SK-N-SH (cell line): ENCODE data around the gene SQOR. TPM values are rescaled to one million over a fixed set of nuclear protein-coding genes. Genes with fewer than 3 reads are reported as not detected.
A peak's percentile ranks its signal among the peaks of the same experiment; 100 is the strongest.

Experiments used
- CTCF ChIA-PET: fragments of 300-600, 350-600 bp; formaldehyde crosslinking; extraction: SDS; loops from one replicate; lab custom pipeline; 2021; lab: Yijun Ruan, JAX
- POLR2A ChIA-PET: fragments of 350-600 bp; sonication (Branson Sonifier 250); formaldehyde crosslinking; extraction: SDS; loops from one replicate; lab custom pipeline; 2020; ENCODE audit warnings: antibody characterized with exemption, inconsistent platforms; lab: Yijun Ruan, JAX
- DNase-seq: peaks from one replicate; pipeline ENCODE4 v3.0.0; 2012
- H2AFZ ChIP-seq: fragments of 200-600 bp; sonication (generic); 2 replicates; pipeline ENCODE4 v1.8.1; 2016; ENCODE audit warnings: antibody characterized with exemption, mild to moderate bottlenecking, low read depth
- H3F3A ChIP-seq: fragments of 200-600 bp; sonication (generic); replicated peaks from 2 replicates; pipeline ENCODE3; 2016; ENCODE audit warnings: antibody characterized with exemption, mild to moderate bottlenecking; ENCODE audit not compliant: insufficient read depth
- H3K27ac ChIP-seq, 2 experiments: fragments of 200-500 bp in 1 of 2; fragments of 200-600 bp in 1 of 2; sonication (Bioruptor generic) in 1 of 2; sonication (generic), shearing (Covaris generic) in 1 of 2; 2 replicates each; pipeline versions ENCODE4 v1.5.1 to v1.6.1; 2014 to 2016; ENCODE audit warnings: low read depth in 2 of 2, inconsistent platforms in 1 of 2, low read length in 1 of 2, mild to moderate bottlenecking in 1 of 2, mixed read lengths in 1 of 2
- H3K27me3 ChIP-seq: fragments of 200-600 bp; sonication (generic), shearing (Covaris generic); 2 replicates; pipeline ENCODE4 v1.6.1; 2016; ENCODE audit warnings: mixed run types; ENCODE audit not compliant: insufficient read depth
- H3K36me3 ChIP-seq, 2 experiments: fragments of 200-500 bp in 1 of 2; fragments of 200-600 bp in 1 of 2; sonication (Bioruptor generic) in 1 of 2; sonication (generic) in 1 of 2; replicated peaks in 1 of 2; 2 replicates each; pipeline versions ENCODE3 to v1.5.1; 2014 to 2016; ENCODE audit warnings: low read length in 1 of 2, mild to moderate bottlenecking in 1 of 2; ENCODE audit not compliant: insufficient read depth in 2 of 2, control insufficient read depth in 1 of 2
- H3K4me1 ChIP-seq, 2 experiments: fragments of 200-500 bp in 1 of 2; fragments of 200-600 bp in 1 of 2; sonication (Bioruptor generic) in 1 of 2; sonication (generic), shearing (Covaris generic) in 1 of 2; 2 replicates each; pipeline versions ENCODE4 v1.5.1 to v1.6.1; 2014 to 2016; ENCODE audit warnings: low read depth in 1 of 2, low read length in 1 of 2, mixed run types in 1 of 2; ENCODE audit not compliant: insufficient read depth in 2 of 2, control insufficient read depth in 1 of 2
- H3K4me2 ChIP-seq: fragments of 200-600 bp; sonication (generic), shearing (Covaris generic); 2 replicates; pipeline ENCODE4 v1.6.1; 2017; ENCODE audit warnings: mixed run types
- H3K4me3 ChIP-seq, 2 experiments: fragments of 200-500 bp in 1 of 2; fragments of 200-600 bp in 1 of 2; sonication (Bioruptor generic) in 1 of 2; sonication (generic), shearing (Covaris generic) in 1 of 2; 2 replicates each; pipeline versions ENCODE4 v1.5.1 to v1.8.1; 2014 to 2016; ENCODE audit warnings: low read depth in 2 of 2, inconsistent platforms in 1 of 2, low read length in 1 of 2, mild to moderate bottlenecking in 1 of 2, mixed read lengths in 1 of 2, moderate library complexity in 1 of 2
- H3K79me2 ChIP-seq: fragments of 200-600 bp; sonication (generic); 2 replicates; pipeline ENCODE4 v1.8.1; 2017; ENCODE audit warnings: mild to moderate bottlenecking; ENCODE audit not compliant: insufficient read depth
- H3K9ac ChIP-seq: fragments of 200-600 bp; sonication (generic); 2 replicates; pipeline ENCODE4 v1.6.1; 2017; ENCODE audit warnings: mixed run types
- H3K9me2 ChIP-seq: fragments of 200-600 bp; sonication (generic); 2 replicates; pipeline ENCODE4 v1.6.1; 2017; ENCODE audit warnings: mixed run types
- H3K9me3 ChIP-seq: fragments of 200-600 bp; sonication (generic); 2 replicates; pipeline ENCODE4 v1.6.1; 2017; ENCODE audit warnings: mixed run types, mild to moderate bottlenecking, moderate library complexity
- H4K20me1 ChIP-seq: fragments of 200-600 bp; sonication (generic); 2 replicates; pipeline ENCODE4 v1.6.1; 2017; ENCODE audit warnings: mild to moderate bottlenecking, mixed run types; ENCODE audit not compliant: insufficient read depth
- CTCF ChIP-seq: fragments of 200-600 bp; sonication (generic); IDR thresholded peaks from 2 replicates; pipeline ENCODE4 v1.6.1; 2017; ENCODE audit warnings: antibody characterized with exemption, mild to moderate bottlenecking, moderate library complexity
- ELF1 ChIP-seq: IDR thresholded peaks from 2 replicates; pipeline ENCODE4 v1.4.0; 2012
- EZH2phosphoT487 ChIP-seq: fragments of 200-600 bp; sonication (generic); IDR thresholded peaks from 2 replicates; pipeline ENCODE4 v1.6.1; 2017; ENCODE audit warnings: low read depth, mixed run types, mild to moderate bottlenecking, antibody characterized with exemption, moderate library complexity, borderline replicate concordance
- FOSL2 ChIP-seq: IDR thresholded peaks from 2 replicates; pipeline ENCODE4 v1.4.0; 2012; ENCODE audit warnings: low read depth, mild to moderate bottlenecking, moderate library complexity, borderline replicate concordance
- FOXJ3 ChIP-seq: sonication (generic); formaldehyde crosslinking; IDR thresholded peaks from 2 replicates; pipeline ENCODE4 v1.5.1; 2020; ENCODE audit warnings: mild to moderate bottlenecking, missing genetic modification reagents
- FOXM1 ChIP-seq: IDR thresholded peaks from 2 replicates; pipeline ENCODE4 v1.4.0; 2012; ENCODE audit warnings: low read depth, mild to moderate bottlenecking
- NRF1 ChIP-seq: IDR thresholded peaks from 2 replicates; pipeline ENCODE4 v1.6.1; 2012; ENCODE audit warnings: low read depth, mild to moderate bottlenecking, low read length
- REST ChIP-seq: IDR thresholded peaks from 2 replicates; pipeline ENCODE4 v1.6.1; 2012; ENCODE audit warnings: mild to moderate bottlenecking, low read depth, low read length, moderate library complexity
- RFX5 ChIP-seq: IDR thresholded peaks from 2 replicates; pipeline ENCODE4 v1.6.1; 2012; ENCODE audit warnings: mild to moderate bottlenecking, improper control_type of control experiment, low read length
- SIN3A ChIP-seq: IDR thresholded peaks from 2 replicates; pipeline ENCODE4 v1.6.1; 2012; ENCODE audit warnings: low read depth, mild to moderate bottlenecking, low read length, moderate library complexity, borderline replicate concordance
- ZBTB33 ChIP-seq: IDR thresholded peaks from 2 replicates; pipeline ENCODE4 v1.4.0; 2012; ENCODE audit warnings: low read depth, borderline replicate concordance
- WGBS: methylation state at CpG from one replicate; pipeline ENCODE4 v1.1.6; 2017; ENCODE audit warnings: low lambda C conversion rate; 5-methylcytosine and 5-hydroxymethylcytosine counted together
- polyA plus RNA-seq, 3 experiments: library from polyadenylated mRNA; depleted of rRNA; stranded (reverse); fragments of >200 nt; gene quantifications; 2 replicates each; pipeline ENCODE4 v1.2.3, GENCODE V29; 2012

The SQOR gene
- polyA plus RNA-seq, 1 of the 3 experiments (the other 2 are of a cell fraction), result 7.8 TPM

GRCh38 chr15:45631776-45632175 is 3.1 kb upstream of the SQOR start:
- no peak overlapping the region for H3K9ac ChIP-seq
- H3K36me3 ChIP-seq, result no peaks in the 10 kb centered on the region
- peak overlapping the region in 1 of 2 experiments; percentile 14; a peak in 1 of 4 replicates for H3K4me3 ChIP-seq
- H3F3A ChIP-seq, result peaks cover 3% of the 10 kb centered on the region
- no peaks in the 10 kb centered on the region for H4K20me1 ChIP-seq
- H3K4me1 ChIP-seq, result peaks cover 3 to 8% of the 10 kb centered on the region in 2 experiments; a peak in 2 of 4 replicates
- H3K9me2 ChIP-seq, result no peaks in the 10 kb centered on the region
- H3K27me3 ChIP-seq, result no peaks in the 10 kb centered on the region
- POLR2A ChIA-PET, result no interaction called here
- H3K4me2 ChIP-seq, result peak overlapping the region; percentile 67
- no peaks in the 10 kb centered on the region for H3K79me2 ChIP-seq
- peak overlapping the region; percentile 86 for H2AFZ ChIP-seq
- TF ChIP-seq SIN3A (no peak), NRF1 (no peak), FOSL2 (no peak), RFX5 (no peak), CTCF (no peak), EZH2phosphoT487 (no peak), ZBTB33 (no peak), FOXJ3 (CRISPR knock-in tag) (no peak), FOXM1 (no peak), ELF1 (no peak), REST (no peak)
- no peaks in the 10 kb centered on the region for H3K9me3 ChIP-seq
- DNase-seq, result no peak
- 88% methylated on average over 2 of the region's 2 CpGs for WGBS
- H3K27ac ChIP-seq, result peak overlapping the region in 1 of 2 experiments; percentile 65; a peak in 2 of 4 replicates
- CTCF ChIA-PET, result no interaction called here
